Dedifferentiated amniotic fluid mesenchymal stem cell (primary cell): Measurements from ENCODE around the gene GTF2A1.
"Not testable (repeated sequence)": the region's sequence is repeated elsewhere in the genome, so short reads cannot be mapped to it uniquely, and the experiment has no call there.

ENCODE experiments used
- DNase-seq: peaks from one replicate; pipeline ENCODE4 v3.0.0-alpha.2; 2016; ENCODE audit errors: extremely low spot score

GTF2A1 gene

DNA sequence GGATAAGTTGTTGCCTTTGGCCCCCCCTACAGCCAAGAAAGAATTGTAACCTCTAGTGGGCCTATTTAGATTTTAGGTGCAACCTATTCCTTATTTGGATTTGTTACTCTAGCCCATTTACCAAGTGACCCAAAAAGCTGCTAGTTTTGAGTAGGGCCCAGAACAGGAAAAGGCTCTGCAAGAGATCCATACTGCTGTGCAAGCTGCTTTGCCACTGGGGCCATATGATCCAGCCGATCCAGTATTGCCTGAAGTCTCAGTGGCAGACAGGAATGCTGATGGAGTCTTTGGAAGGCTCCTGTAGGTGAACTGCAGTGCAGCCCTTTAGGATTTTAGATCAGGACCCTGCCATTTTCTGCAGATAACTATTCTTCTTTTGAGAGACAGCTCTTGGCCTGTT, 12.9 kb upstream of the GTF2A1 start:
- no peak for DNase-seq

- DNase-seq: no peak
Measured at GRCh38 chr14:81231540-81231939, 10.8 kb upstream of the GTF2A1 start.

DNA sequence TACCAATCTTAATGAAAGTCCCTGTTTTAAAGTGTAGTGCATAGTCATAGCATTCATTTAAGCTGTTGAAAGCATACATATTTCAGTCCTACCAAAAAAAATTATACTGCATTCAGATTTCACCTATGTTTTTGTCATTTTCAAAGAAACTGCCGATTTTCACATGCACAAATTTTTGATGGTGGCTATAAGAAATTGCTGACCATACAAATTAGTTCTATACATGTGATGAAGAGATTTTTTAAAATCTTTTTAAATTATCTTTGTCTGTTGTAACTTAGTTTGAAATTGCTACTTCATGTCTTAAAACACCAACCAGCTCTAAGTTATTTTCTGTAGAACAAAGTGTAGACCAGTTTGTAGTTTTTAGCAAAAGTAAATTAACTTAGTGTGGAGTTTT, 3.5 kb upstream of the GTF2A1 start:
- no peak for DNase-seq

GRCh38 chr14:81223788-81224187, 3.0 kb upstream of the GTF2A1 start:
- not testable (repeated sequence) for DNase-seq

GRCh38 chr14:81222691-81223090, 1.9 kb upstream of the GTF2A1 start:
- DNase-seq: no peak

GRCh38 chr14:81222126-81222525, 1.4 kb upstream of the GTF2A1 start:
- DNase-seq: no peak

GRCh38 chr14:81221579-81222102, 882 bp upstream of the GTF2A1 start:
- DNase-seq: no peak

DNA sequence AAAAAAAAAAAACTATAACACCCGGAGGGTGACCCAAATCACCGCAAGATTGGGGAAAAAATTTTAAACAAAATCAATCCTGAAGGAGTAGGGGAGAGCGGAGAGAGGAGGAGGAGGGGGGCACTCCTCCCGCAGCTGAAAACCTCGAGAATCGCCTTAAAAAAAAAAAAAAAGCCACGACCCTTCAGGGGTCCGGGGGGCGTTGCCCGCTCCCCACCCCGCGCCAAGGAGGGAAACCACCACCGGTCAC, 254 bp downstream of the GTF2A1 start:
- no peak for DNase-seq

DNA sequence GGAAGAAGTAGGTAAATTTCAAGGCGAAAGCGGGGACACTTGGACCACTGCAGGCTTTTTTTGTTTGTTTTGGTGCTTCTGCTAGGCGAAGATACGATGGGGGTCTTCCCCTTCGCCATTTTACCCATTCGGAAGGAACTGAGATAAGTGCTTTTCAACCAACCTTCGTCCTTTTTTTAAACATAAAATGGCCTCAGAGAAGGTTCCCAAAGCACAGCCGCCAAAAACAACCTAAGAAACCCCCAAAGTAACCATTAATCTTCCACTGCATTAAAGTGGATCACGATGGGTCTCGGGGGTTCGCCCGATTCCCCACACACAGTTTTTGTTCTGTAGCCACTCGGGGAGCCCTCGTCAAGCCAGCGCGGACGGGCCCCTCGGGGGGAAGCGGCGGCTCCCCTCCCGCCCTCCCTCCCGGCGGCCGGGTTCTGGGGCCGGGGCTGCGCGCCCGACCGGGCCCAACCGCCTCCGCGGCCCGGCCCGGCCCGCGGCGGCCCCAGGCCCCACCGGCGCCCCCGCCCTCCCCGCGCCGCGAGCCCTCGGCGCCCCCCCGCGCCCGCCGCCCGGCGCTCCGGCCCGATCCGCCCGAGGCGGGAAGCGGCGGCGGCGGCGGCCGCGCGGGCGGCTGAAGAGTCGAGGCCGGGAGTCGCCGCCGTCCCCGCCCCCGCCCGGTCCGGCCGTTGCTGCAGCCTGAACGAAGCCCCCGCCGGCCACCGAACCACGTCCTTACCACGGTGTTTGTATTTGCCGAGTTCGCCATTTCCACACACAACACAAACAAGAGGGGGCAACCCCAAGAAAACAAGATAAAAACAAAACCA, 790 bp downstream of the GTF2A1 start:
- DNase-seq: no peak

- peak; percentile 98 for DNase-seq
Measured at GRCh38 chr14:81219210-81219758, 1.5 kb downstream of the GTF2A1 start.

GRCh38 chr14:81211844-81212243, 8.9 kb downstream of the GTF2A1 start:
- DNase-seq: no peak

DNA sequence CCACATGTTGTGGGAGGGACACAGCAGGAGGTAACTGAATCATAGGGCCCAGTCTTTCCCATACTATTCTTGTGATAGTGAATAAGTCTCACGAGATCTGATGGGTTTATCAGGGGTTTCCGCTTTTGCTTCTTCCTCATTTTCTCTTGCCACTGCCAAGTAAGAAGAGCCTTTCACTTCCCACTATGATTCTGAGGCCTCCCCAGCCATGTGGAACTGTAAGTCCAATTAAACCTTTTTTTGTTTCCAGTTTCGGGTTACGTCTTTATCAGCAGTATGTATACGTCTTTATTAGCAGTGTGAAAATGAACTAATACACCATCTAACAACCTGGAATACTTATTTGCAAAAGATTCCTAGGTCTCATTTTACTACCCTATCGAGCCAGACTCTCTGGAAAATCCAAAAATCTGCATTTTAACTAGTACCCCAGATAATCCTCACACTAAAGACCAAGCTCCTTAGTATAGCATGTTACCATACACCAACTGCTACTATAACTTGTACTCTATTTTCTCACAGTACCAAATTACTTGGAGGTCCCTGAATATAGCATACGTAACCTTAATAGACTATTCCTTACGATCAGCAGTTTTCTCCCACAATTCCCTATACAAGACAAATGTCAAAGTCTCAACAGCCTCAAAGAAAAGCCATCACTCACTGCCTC, 11.5 kb downstream of the GTF2A1 start:
- no peak for DNase-seq

GRCh38 chr14:81208489-81208888, 12.3 kb downstream of the GTF2A1 start:
- no peak for DNase-seq

DNA sequence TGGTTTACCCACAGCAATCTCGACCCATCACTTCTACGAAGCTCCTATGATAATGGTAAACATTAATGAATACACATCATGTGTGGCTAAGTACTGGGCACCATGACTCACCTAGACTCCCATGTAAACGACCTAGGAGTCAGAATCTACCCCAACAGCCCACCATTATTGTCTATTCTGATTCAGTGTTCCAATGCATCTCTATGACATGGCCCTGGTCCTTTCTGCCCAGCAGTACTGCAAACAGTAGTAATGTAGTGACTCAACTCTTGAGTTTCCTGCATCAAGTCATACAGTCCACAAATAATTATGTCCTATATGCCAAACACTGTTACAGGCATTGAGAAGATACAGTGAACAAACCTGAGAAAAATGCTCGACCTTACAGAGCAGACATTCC, 14.6 kb downstream of the GTF2A1 start:
- DNase-seq: no peak

DNA sequence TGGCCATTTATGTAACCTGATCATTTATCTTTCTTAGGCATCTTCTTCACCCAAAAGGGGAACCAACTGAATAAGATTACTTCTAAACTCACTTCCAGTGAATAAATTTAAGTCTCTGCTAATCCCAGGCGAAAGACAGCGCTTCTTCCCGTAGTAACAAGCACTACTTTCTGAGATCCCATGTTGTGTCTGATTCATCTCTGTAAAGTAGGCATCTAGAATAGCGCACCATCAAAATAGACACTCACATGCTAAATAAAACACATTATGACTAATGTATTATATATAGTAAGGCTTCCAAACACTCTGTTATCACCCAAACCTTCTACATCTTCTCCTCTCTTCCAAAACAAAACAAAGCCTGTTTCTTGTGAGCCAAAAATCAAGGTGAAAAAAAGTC, 15.1 kb downstream of the GTF2A1 start:
- no peak for DNase-seq

DNA sequence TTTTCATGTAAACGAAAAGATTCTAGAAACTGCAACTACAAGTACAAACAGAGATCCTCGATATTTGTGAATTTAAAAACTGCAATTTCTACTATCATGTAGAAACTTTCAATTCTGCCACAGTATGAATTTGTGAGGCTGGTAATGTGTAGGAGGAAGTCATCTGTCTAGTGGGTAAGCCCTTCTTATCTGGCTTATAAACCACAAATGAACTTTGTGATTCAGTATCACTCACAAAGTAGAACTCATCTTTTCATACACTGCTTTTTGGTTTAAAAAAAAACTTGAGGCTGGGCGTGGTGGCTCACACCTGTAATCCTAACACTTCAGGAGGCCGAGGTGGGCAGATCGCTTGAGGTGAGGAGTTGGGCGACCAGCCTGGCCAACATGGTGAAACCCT, 20.7 kb downstream of the GTF2A1 start:
- no peak for DNase-seq

DNA sequence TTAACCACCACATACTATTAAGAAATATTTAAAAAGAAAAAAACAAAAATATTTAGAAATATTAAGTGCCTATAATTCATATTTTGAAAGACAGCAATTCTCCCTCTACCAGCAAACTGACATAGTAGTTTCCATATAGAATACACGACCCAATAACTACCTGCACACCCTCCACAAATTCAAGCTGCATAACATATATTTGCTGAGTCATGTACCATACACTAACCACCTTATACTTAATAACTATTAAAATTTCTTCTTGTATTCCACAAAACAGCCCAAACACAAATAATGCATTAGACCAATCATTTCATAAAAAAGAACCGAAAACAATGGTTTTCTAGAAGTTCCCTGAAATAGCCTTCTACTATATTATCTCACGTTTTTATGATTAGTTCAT, 21.7 kb downstream of the GTF2A1 start:
- no peak for DNase-seq

DNA sequence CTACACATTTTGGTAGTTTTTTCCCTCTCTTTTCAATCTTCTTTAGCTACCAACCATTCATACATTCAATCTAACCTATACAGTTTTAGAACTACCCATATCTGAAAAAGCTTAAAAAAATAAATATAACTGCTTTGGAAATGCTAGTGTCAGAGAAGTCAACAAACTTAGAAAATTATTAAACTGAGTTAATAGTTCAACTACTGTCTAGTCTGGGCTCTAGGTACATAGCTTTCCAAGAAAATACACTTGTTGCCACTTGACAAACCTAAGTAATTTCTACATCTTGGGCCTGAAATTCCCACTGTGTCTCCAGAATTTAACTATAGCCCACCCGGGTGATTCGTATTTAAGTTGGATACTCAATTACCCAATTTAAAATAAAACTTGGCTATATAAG, 22.1 kb downstream of the GTF2A1 start:
- DNase-seq: no peak

- DNase-seq: no peak
Measured at GRCh38 chr14:81193924-81194633, 26.7 kb downstream of the GTF2A1 start.

- no peak for DNase-seq
Measured at GRCh38 chr14:81192594-81192993, 28.2 kb downstream of the GTF2A1 start.

GRCh38 chr14:81187832-81188522, 32.8 kb downstream of the GTF2A1 start:
- no peak for DNase-seq

DNA sequence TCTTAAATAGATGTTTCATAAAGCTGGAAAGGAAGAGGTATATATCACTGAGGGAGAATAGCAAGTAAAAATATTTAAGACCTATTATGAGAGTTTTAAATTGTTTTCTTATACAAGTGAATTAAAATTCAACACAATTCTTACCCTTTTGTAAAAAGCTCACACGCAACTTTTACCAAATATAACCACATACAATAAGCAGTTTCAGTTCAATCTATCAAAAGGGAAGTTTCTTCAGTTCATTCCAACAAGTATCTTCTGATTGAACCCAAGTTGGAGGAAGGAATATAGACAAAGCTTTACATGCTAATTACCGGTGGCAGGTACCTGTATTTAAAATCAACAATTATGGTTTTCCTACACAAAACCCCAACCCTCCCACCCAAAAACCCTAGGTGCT, 41.1 kb downstream of the GTF2A1 start:
- DNase-seq: no peak
